HCEC 1CT (cell line): ENCODE data around the gene GP1BB.

ENCODE experiments used
- DNase-seq: peaks from one replicate; pipeline ENCODE4 v3.0.0-alpha.2; 2017

Gene GP1BB

GRCh38 chr22:19756288-19757128 lies 33.2 kb downstream of the GP1BB start:
- DNase-seq: no peak

GRCh38 chr22:19757140-19757984 lies 34.0 kb downstream of the GP1BB start:
- DNase-seq: no peak

GRCh38 chr22:19757985-19758895 lies 34.9 kb downstream of the GP1BB start:
- no peak for DNase-seq

- DNase-seq: no peak
Measured at GRCh38 chr22:19758896-19759426, 35.6 kb downstream of the GP1BB start.

GRCh38 chr22:19759427-19760057 lies 36.2 kb downstream of the GP1BB start:
- DNase-seq: no peak

- DNase-seq: no peak
Measured at GRCh38 chr22:19760058-19760950, 37.0 kb downstream of the GP1BB start, which contains the start of gene TBX1. Gene TBX1 (plus strand): TSS chr22:19760778. CDS start chr22:19760844, 66 bp downstream.

- no peak for DNase-seq
Measured at GRCh38 chr22:19760951-19761724, 37.8 kb downstream of the GP1BB start.

GRCh38 chr22:19761725-19762567 lies 38.6 kb downstream of the GP1BB start:
- no peak for DNase-seq

- no peak for DNase-seq
Measured at GRCh38 chr22:19762568-19763457, 39.5 kb downstream of the GP1BB start.

GRCh38 chr22:19763458-19764298 lies 40.3 kb downstream of the GP1BB start:
- DNase-seq: no peak

GRCh38 chr22:19764299-19764593 lies 40.9 kb downstream of the GP1BB start:
- no peak for DNase-seq

- DNase-seq: no peak
Measured at GRCh38 chr22:19764636-19765476, 41.5 kb downstream of the GP1BB start.

- DNase-seq: no peak
Measured at GRCh38 chr22:19765477-19766239, 42.3 kb downstream of the GP1BB start.

- DNase-seq: no peak
Measured at GRCh38 chr22:19766240-19766510, 42.8 kb downstream of the GP1BB start.

GRCh38 chr22:19766511-19767426 lies 43.4 kb downstream of the GP1BB start:
- no peak for DNase-seq
